SIG-M5 treated with dmso at 0.1 percent for 504 hours (cell line): ENCODE measurements around the gene BRPF3.
"Not testable (repeated sequence)": the region's sequence is repeated elsewhere in the genome, so short reads cannot be mapped to it uniquely, and the experiment has no call there.

ENCODE experiments used
- DNase-seq: peaks from one replicate; lab custom pipeline; 2025; ENCODE audit not compliant: unreplicated experiment; lab: John Stamatoyannopoulos, UW

Gene BRPF3

GRCh38 chr6:36200154-36200891 is 3.8 kb downstream of the BRPF3 start:
- DNase-seq = no peak

- no peak for DNase-seq
Observed at GRCh38 chr6:36200998-36201596, 4.6 kb downstream of the BRPF3 start.

- no peak for DNase-seq
Observed at GRCh38 chr6:36201612-36202011, 5.1 kb downstream of the BRPF3 start.

- no peak for DNase-seq
Observed at GRCh38 chr6:36202101-36202500, 5.6 kb downstream of the BRPF3 start.

DNA sequence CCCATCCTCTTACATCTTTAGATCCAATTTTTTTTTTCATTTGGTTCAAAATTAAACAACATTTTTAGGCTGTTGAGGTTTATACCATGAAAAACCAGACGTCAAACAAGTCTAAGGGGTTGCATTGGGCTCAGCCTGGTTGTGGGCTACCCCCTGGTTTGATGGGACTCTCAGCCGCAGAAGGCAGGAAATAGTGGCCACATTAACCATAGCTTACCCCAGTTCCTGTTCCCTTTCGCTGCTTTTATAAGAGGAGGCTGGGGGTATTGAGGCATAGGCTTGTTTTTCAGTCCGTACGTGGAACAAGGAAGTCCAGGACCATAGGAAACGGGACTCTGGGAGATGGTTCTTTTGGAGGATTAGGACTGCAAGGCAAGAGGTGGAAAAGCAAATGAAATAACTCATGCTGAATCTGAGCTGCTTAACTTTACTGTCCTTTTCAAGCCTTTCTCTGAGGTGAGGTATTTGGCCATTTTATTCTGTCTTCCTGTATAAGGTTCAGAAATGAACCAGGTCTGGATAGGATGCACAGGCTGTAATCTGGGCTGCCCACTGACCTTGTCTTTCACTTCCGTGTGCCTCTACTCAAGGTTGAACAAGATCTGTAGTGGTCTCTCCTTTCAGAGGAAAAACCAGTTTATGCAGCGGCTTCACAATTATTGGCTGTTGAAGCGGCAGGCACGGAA is 7.7 kb downstream of the BRPF3 start:
- peak; percentile 66 for DNase-seq

GRCh38 chr6:36207155-36207554 is 10.6 kb downstream of the BRPF3 start:
- DNase-seq = no peak

DNA sequence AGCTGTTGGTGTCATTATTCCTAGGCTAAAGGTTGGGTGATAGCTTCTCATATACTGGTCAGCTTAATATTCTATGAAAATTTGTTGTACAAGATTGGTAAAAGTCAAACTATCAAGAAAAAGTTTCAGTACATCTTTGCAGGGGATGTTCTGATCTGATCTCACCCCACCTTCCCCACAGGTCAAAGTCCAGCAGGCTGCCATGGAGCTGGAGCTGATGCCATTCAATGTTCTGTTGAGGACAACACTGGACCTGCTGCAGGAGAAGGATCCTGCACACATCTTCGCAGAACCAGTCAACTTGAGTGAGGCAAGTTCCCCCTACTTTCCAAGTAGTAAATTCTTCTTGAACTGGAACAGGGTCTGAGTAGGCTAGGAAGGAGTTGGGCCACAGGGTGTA is 13.1 kb downstream of the BRPF3 start:
- no peak for DNase-seq

DNA sequence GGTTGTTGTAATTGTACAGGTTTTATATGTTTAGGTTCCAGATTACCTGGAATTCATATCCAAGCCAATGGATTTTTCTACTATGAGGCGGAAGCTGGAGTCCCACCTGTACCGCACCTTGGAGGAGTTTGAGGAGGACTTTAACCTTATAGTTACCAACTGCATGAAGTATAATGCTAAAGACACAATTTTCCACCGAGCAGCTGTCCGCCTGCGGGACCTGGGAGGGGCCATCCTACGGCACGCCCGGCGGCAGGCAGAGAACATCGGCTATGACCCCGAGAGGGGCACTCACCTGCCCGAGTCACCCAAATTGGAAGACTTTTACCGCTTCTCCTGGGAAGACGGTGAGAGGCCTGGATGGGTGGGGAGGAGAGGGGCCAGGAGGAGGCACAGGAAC is 13.6 kb downstream of the BRPF3 start:
- DNase-seq = no peak

GRCh38 chr6:36210886-36211595 is 14.5 kb downstream of the BRPF3 start:
- no peak for DNase-seq

GRCh38 chr6:36216559-36216958 is 20.0 kb downstream of the BRPF3 start:
- DNase-seq = no peak

GRCh38 chr6:36217188-36217587 is 20.6 kb downstream of the BRPF3 start:
- no peak for DNase-seq

GRCh38 chr6:36217946-36218345 is 21.4 kb downstream of the BRPF3 start:
- DNase-seq = no peak

GRCh38 chr6:36218516-36218915 is 22.0 kb downstream of the BRPF3 start:
- not testable (repeated sequence) for DNase-seq

DNA sequence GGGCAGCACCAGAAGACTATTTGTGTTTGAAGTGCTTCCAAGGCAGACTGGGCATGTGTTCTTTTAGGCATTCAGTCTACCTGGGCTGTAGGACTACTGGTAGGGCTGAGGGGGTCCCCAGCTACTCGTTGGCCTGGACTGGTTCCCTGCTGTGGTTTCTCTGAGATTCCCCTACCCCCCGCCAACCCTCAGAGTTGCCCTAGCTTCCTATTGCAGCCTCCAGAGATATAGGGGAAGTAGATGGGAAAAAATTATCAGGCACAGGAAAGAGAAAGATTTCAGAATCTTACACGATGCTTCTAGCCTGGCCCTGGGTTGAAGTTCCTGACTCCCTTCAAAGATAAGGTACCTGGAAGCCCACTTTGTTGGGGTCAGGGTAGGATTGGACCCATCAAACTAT is 22.5 kb downstream of the BRPF3 start:
- no peak for DNase-seq

DNA sequence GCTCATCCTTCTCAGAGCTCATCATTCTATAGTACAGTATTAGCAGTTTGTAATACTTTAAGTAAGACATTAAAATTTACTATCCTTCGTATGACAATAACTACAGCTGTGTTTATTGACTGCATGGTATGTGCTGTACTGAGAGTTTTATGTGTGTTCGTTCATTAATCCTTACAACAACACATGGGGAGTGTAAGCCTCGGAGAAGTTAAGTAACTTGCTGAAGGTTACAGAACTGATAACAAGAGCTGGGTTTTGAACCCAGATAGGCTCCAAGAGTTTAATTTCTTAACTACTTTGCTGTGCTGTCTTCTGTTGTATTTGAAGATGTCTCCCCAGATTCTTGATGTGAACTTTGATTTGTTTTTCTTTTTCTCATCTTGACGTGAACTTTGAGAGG is 23.7 kb downstream of the BRPF3 start:
- no peak for DNase-seq

- no peak for DNase-seq
Observed at GRCh38 chr6:36221674-36222073, 25.1 kb downstream of the BRPF3 start.

- DNase-seq = no peak
Observed at GRCh38 chr6:36222924-36223323, 26.4 kb downstream of the BRPF3 start.

DNA sequence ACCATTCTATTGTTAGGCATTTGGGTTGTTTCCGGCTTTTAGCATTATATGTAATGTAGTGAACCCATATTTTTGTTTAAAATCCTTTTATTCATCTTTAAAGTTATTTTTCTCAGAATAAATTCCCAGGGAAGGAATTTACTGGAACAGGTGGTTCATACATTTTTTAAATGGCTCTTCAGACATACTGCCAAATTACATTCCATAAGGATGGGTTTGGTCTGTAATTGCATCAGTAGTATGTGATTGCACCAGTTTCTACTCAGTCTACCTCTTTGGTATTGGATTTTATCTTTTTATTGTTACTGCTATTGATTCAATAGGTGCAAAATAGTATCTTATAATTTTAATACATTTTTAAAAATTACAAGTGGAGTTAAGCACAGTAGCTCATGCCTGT is 27.2 kb downstream of the BRPF3 start:
- DNase-seq = no peak

DNA sequence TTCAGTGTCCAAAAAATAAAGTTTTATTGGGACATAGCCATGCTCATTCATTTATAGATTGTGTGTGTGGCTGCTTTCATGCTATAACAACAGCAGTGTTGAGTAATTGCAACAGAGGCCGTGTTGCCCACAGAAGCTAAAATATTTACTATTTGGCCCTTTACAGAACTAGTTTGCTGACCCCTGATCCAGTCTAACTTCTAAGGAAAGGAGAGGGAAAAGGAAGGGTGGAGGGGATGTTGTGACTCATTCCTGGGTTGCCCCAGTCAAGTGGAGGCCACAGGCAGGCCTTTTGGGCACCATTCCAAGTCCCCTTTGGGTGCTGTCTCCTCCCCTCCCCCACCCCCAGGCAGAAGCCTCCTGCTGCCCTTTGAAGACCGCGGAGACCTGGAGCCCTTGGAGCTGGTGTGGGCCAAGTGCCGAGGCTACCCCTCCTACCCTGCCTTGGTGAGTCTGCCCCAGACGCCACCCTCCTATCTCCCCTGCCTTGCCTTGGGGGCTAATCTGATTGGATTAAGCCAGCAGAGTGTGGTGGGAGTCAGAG is 28.4 kb downstream of the BRPF3 start:
- no peak for DNase-seq

DNA sequence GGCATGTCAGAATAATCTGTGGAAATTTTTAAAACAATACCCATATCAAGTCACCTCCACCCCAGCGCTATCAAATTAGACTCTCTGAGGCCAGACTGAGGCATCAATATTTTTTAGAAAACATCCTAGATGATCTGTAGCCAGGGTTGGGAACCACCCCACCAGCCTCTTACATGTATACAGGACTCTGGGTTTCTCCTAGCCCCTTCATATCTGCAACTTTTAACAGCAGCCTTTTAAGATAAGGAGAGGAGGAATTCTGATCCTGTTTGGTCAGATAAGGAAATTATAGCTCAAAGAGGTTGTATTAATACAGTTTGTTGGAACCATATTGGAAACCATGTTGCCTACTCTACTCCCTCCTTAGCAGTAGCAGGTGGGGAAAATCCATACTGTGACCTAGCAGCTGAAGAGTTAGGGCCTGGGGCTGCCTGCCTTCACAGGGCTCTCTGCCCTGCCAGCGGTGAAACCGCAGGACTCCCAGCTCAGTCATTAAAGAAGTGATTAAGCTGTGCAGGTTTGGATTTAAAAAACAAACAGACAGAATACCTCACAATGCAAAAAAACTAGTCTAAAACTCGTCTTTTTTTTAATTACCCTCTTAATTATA is 30.0 kb downstream of the BRPF3 start:
- no peak for DNase-seq
